Activated CD4-positive, alpha-beta T cell treated with anti-CD3 and anti-CD28 coated beads, Interleukin-2, amount 10 ng/mL, durations not matched to agents 24 days and 14 days (primary cell): ENCODE data around the gene PCA3. TPM values are rescaled to one million over a fixed set of nuclear protein-coding genes. Genes with fewer than 3 reads are reported as not detected.

Experiments used
- DNase-seq: peaks from one replicate; pipeline ENCODE4 v3.0.0; 2022
- H3K27ac Mint-ChIP-seq: one replicate; pipeline ENCODE4 v1.8.0; 2022; ENCODE audit warnings: mild to moderate bottlenecking, mixed read lengths
- H3K27me3 Mint-ChIP-seq: one replicate; pipeline ENCODE4 v1.8.0; 2022; ENCODE audit warnings: mixed read lengths
- H3K36me3 Mint-ChIP-seq: one replicate; pipeline ENCODE4 v1.8.0; 2022; ENCODE audit warnings: low read depth, mild to moderate bottlenecking, mixed read lengths
- H3K4me1 Mint-ChIP-seq: one replicate; pipeline ENCODE4 v1.8.0; 2021; ENCODE audit warnings: mixed read lengths
- H3K4me3 Mint-ChIP-seq: one replicate; pipeline ENCODE4 v1.8.0; 2022; ENCODE audit warnings: mild to moderate bottlenecking, moderate library complexity, mixed read lengths
- H3K9me3 Mint-ChIP-seq: one replicate; pipeline ENCODE4 v1.8.0; 2021; ENCODE audit warnings: mixed read lengths
- intact Hi-C: fragments of 100-400 bp; cut with micrococcal nuclease; formaldehyde crosslinking; loops from one replicate; pipeline ENCODE4 v1.15.1; 2023
- total RNA-seq: library from RNA; stranded (reverse); gene quantifications from 2 replicates; pipeline ENCODE4 v1.2.3, GENCODE V29; 2022

PCA3 gene
- total RNA-seq, 1 donor from 2014 or later = not detected

GRCh38 chr9:76784881-76785280 is 20.6 kb downstream of the PCA3 start:
- Mint-ChIP-seq H3K36me3 (no peaks in the 10 kb centered on the region), H3K4me3 (no peak overlapping the region), H3K27me3 (peaks cover 7% of the 10 kb centered on the region), H3K4me1 (no peaks in the 10 kb centered on the region), H3K9me3 (no peaks in the 10 kb centered on the region), H3K27ac (no peak overlapping the region)
- intact Hi-C loops = no loop called here
- no peak for DNase-seq

DNA sequence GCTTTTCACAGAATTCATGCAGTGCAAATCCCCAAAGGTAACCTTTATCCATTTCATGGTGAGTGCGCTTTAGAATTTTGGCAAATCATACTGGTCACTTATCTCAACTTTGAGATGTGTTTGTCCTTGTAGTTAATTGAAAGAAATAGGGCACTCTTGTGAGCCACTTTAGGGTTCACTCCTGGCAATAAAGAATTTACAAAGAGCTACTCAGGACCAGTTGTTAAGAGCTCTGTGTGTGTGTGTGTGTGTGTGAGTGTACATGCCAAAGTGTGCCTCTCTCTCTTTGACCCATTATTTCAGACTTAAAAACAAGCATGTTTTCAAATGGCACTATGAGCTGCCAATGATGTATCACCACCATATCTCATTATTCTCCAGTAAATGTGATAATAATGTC is 21.3 kb downstream of the PCA3 start:
- DNase-seq = no peak
- Mint-ChIP-seq H3K4me1 (no peaks in the 10 kb centered on the region), H3K36me3 (no peaks in the 10 kb centered on the region), H3K9me3 (no peaks in the 10 kb centered on the region), H3K4me3 (no peak overlapping the region), H3K27me3 (peaks cover 7% of the 10 kb centered on the region), H3K27ac (no peak overlapping the region)
- intact Hi-C loops = no loop called here

DNA sequence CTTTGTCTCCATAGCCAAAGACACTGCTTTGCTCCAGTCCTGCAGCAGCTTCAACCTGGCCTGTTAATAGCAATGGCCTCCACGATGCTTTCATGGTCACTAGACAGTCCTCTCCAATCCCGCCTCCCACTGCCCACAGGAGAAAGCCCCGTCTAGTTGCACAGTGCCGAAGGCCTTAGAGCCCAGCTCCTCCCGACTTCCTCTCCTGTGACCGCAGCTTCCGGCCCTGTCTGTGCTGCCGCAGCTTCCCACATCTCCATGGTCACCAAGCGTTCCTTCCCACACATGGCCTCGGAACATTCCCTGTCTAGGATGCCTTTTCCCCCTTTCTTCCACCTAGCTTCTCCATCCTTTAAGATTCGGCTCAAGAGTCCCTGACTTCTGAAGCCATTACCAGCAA is 23.4 kb downstream of the PCA3 start:
- Mint-ChIP-seq H3K4me1 (no peaks in the 10 kb centered on the region), H3K4me3 (no peak overlapping the region), H3K27me3 (peaks cover 7% of the 10 kb centered on the region), H3K36me3 (no peaks in the 10 kb centered on the region), H3K9me3 (no peaks in the 10 kb centered on the region), H3K27ac (no peak overlapping the region)
- intact Hi-C loops = no loop called here
- DNase-seq = no peak

GRCh38 chr9:76789840-76790239 is 25.6 kb downstream of the PCA3 start:
- no peaks in the 10 kb centered on the region for H3K4me1 Mint-ChIP-seq
- H3K27me3 Mint-ChIP-seq = peaks cover 7% of the 10 kb centered on the region

GRCh38 chr9:76793784-76794431 is 29.7 kb downstream of the PCA3 start:
- intact Hi-C loops = no loop called here
- H3K27me3 Mint-ChIP-seq = peaks cover 5% of the 10 kb centered on the region
- no peaks in the 10 kb centered on the region for H3K4me1 Mint-ChIP-seq
- no peak for DNase-seq
- no peaks in the 10 kb centered on the region for H3K36me3 Mint-ChIP-seq
- no peaks in the 10 kb centered on the region for H3K9me3 Mint-ChIP-seq
- H3K4me3 Mint-ChIP-seq = no peak overlapping the region
- H3K27ac Mint-ChIP-seq = no peak overlapping the region

More at GRCh38 chr9:76789840-76790239, 25.6 kb downstream of the PCA3 start:
- intact Hi-C loops = no loop called here
- no peaks in the 10 kb centered on the region for H3K36me3 Mint-ChIP-seq
- no peak for DNase-seq
- H3K9me3 Mint-ChIP-seq = no peaks in the 10 kb centered on the region
- H3K4me3 Mint-ChIP-seq = no peak overlapping the region
- no peak overlapping the region for H3K27ac Mint-ChIP-seq

DNA sequence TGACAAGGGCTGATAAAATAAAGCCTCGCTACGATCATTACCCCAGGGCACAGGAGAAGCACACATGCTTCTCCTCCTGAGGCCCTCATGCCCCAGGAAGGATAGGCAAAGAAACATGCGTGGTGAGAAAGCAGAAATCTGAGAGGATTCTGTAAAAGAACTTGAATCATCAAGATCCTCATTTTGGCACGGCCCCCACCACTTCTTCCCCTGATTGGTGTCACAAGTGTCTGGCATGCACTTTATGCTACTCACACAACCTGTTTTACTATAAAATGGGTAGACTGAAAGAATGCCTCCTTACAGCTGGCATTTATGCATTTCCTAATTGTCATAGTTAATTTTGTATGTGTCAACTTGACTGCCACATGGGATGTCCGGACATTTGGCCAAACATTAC is 32.1 kb downstream of the PCA3 start:
- Mint-ChIP-seq H3K4me3 (no peak overlapping the region), H3K36me3 (no peaks in the 10 kb centered on the region), H3K27ac (no peak overlapping the region), H3K9me3 (no peaks in the 10 kb centered on the region), H3K27me3 (peaks cover 5% of the 10 kb centered on the region), H3K4me1 (no peaks in the 10 kb centered on the region)
- intact Hi-C loops = no loop called here
- no peak for DNase-seq

DNA sequence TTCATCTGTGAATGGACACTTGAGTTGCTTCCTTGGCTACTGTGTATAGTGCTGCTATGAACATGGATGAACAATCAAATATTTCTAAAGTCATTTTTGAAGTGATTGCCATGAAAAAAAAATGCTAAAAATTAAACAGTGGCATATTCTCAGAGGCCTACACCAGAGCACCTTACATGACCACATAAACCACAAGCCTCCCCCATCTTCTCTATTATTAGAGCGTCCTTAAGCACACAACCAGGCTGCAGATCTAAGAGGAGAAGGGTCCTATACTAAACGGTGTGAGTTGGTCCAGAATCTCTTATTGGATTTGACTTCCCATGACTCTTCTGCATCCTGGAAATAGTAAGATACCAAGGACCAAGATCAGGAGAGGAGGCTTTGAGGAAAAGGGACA is 34.3 kb downstream of the PCA3 start:
- intact Hi-C loops = no loop called here
- Mint-ChIP-seq H3K27ac (no peak overlapping the region), H3K9me3 (no peaks in the 10 kb centered on the region), H3K4me1 (no peaks in the 10 kb centered on the region), H3K36me3 (no peaks in the 10 kb centered on the region), H3K4me3 (no peak overlapping the region), H3K27me3 (peaks cover 5% of the 10 kb centered on the region)
- no peak for DNase-seq

DNA sequence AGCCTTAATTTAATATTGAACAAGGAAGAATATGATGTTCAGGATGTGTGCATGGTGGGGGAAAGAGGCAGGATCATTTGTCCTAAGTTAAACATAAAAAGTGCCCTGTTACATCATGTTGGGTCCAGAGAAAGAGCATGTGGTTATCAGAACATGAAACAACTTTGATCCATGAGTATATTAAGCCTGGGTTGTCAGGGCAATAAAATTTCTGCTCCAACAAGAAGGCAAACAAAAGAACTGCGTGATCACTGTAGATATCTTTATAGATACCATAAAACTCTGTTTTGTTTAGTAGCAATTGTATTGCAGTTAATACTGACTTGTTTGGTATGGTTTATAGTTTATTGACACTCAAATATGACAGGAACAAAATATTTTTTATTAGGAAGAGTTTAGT is 35.2 kb downstream of the PCA3 start:
- H3K27ac Mint-ChIP-seq = no peak overlapping the region
- H3K36me3 Mint-ChIP-seq = no peaks in the 10 kb centered on the region
- no peaks in the 10 kb centered on the region for H3K9me3 Mint-ChIP-seq
- H3K27me3 Mint-ChIP-seq = peaks cover 5% of the 10 kb centered on the region
- no peak overlapping the region for H3K4me3 Mint-ChIP-seq
- intact Hi-C loops = no loop called here
- DNase-seq = no peak
- H3K4me1 Mint-ChIP-seq = no peaks in the 10 kb centered on the region

DNA sequence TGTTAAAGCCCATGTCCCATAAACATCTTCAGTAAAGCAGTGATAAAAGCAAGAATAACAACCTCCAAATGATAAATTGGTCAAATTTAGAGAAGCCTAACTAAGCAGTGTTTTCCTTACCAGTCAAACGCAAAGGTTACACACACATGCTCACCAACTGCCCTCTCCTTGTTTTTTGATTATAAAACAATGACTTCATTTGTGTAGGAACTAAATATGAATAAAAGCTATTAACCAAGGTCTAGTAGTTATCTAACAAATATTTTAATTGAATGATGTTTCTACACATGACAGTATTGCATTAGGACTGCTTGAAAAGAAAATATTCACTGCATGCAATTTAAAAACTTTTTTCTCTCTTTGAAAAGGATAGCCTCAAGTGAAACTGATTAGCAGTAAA is 36.7 kb downstream of the PCA3 start:
- H3K27ac Mint-ChIP-seq = no peak overlapping the region
- no peaks in the 10 kb centered on the region for H3K9me3 Mint-ChIP-seq
- peaks cover 5% of the 10 kb centered on the region for H3K27me3 Mint-ChIP-seq
- intact Hi-C loops = no loop called here
- no peaks in the 10 kb centered on the region for H3K4me1 Mint-ChIP-seq
- no peak overlapping the region for H3K4me3 Mint-ChIP-seq
- no peaks in the 10 kb centered on the region for H3K36me3 Mint-ChIP-seq
- no peak for DNase-seq

DNA sequence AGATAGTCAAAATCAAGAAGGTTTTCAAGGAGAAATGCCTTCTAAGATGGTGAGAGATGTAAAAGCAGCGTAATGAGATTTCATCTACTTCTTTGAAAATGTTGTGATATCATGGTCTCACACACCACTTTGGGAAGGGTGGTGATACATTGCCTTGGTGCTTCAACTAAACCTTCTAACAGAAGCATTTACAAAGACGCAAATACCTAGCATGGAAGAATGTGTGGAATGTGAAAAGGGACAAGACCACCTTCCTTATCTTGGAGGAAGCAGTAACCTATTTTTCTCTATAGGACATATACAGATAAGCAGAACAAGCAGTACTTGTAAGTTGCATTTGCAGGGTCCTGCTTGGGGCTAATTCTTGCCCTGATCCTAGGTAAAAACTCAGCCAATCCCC is 38.8 kb downstream of the PCA3 start:
- no peaks in the 10 kb centered on the region for H3K36me3 Mint-ChIP-seq
- H3K27me3 Mint-ChIP-seq = no peaks in the 10 kb centered on the region
- no peak overlapping the region for H3K4me3 Mint-ChIP-seq
- H3K27ac Mint-ChIP-seq = no peak overlapping the region
- H3K9me3 Mint-ChIP-seq = no peaks in the 10 kb centered on the region
- intact Hi-C loops = no loop called here
- DNase-seq = no peak
- no peaks in the 10 kb centered on the region for H3K4me1 Mint-ChIP-seq

- no peaks in the 10 kb centered on the region for H3K4me1 Mint-ChIP-seq
- H3K4me3 Mint-ChIP-seq = no peak overlapping the region
- no peaks in the 10 kb centered on the region for H3K27me3 Mint-ChIP-seq
- H3K36me3 Mint-ChIP-seq = no peaks in the 10 kb centered on the region
- H3K9me3 Mint-ChIP-seq = no peaks in the 10 kb centered on the region
- no peak for DNase-seq
- no peak overlapping the region for H3K27ac Mint-ChIP-seq
- intact Hi-C loops = no loop called here
These were observed 39.5 kb downstream of the PCA3 start for GRCh38 chr9:76803762-76804161.

GRCh38 chr9:76808636-76809035 is 44.4 kb downstream of the PCA3 start:
- intact Hi-C loops = no loop called here
- H3K9me3 Mint-ChIP-seq = no peaks in the 10 kb centered on the region

DNA sequence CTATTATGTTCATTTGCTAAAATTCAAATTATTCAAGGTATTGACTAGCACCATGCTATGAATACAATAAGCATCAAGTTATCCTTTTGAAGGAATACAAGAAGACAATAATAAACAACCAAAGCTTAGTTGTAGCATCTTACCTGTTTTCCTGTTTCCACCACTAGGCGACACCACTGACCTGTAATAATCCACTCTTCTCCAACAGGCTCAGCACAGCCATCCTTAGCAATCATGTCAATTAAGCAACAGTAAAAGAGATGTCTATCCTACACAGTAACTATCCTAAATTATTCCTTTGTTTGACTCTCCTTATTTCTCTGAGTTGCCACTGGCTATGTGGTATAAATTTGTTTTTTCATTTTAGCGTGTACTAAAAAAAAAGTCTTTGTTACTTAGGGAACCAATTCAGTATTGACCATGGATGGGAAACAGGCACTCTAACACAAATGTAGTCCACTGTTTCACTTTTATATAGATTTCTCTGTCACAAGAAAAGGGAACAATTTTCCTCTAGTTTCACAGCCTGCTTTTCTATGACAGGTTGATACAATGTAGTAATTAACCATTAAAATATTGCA is 46.2 kb downstream of the PCA3 start:
- intact Hi-C loops = loop anchor here (1.0 kb wide), 1 partner anchor 202 kb away; no protein-coding TSS in a partner anchor
- Mint-ChIP-seq H3K27ac (no peak overlapping the region), H3K4me3 (no peak overlapping the region), H3K9me3 (no peaks in the 10 kb centered on the region), H3K4me1 (no peaks in the 10 kb centered on the region), H3K27me3 (peaks cover 7% of the 10 kb centered on the region), H3K36me3 (no peaks in the 10 kb centered on the region)
- DNase-seq = peak; percentile 65

More at GRCh38 chr9:76808636-76809035, 44.4 kb downstream of the PCA3 start:
- no peak for DNase-seq
- no peak overlapping the region for H3K27ac Mint-ChIP-seq
- no peaks in the 10 kb centered on the region for H3K36me3 Mint-ChIP-seq
- H3K4me3 Mint-ChIP-seq = no peak overlapping the region
- H3K27me3 Mint-ChIP-seq = peaks cover 7% of the 10 kb centered on the region
- no peaks in the 10 kb centered on the region for H3K4me1 Mint-ChIP-seq

- DNase-seq = no peak
- no peaks in the 10 kb centered on the region for H3K9me3 Mint-ChIP-seq
- peaks cover 7% of the 10 kb centered on the region for H3K27me3 Mint-ChIP-seq
- H3K4me1 Mint-ChIP-seq = no peaks in the 10 kb centered on the region
- no peak overlapping the region for H3K4me3 Mint-ChIP-seq
- H3K27ac Mint-ChIP-seq = no peak overlapping the region
- intact Hi-C loops = no loop called here
- no peaks in the 10 kb centered on the region for H3K36me3 Mint-ChIP-seq
These were observed 48.4 kb downstream of the PCA3 start for GRCh38 chr9:76812591-76812990.

- Mint-ChIP-seq H3K27ac (no peak overlapping the region), H3K9me3 (no peaks in the 10 kb centered on the region), H3K4me3 (no peak overlapping the region), H3K4me1 (no peaks in the 10 kb centered on the region), H3K27me3 (peaks cover 5% of the 10 kb centered on the region), H3K36me3 (no peaks in the 10 kb centered on the region)
- no peak for DNase-seq
- intact Hi-C loops = no loop called here
These were observed 53.3 kb downstream of the PCA3 start for GRCh38 chr9:76817489-76817888.
